K562 (cell line): Measurements from ENCODE around the gene MPRIP. TPM values are rescaled to one million over a fixed set of nuclear protein-coding genes. Genes with fewer than 3 reads are reported as not detected.

Experiments
- ATAC-seq: fragments of 200-7000 bp; cut with Tn5 transposase; 3 replicates; pipeline ENCODE4 v1.9.1; 2020; ENCODE audit warnings: moderate library complexity
- BruUV-seq: library from RNA; stranded (reverse); fragments of 400-500 nt; replicated peaks from 2 replicates; lab custom pipeline; 2021; lab: Mats Ljungman, UMichigan
- CTCF ChIA-PET: fragments of 300-600 bp; formaldehyde crosslinking; extraction: SDS; loops from one replicate; lab custom pipeline; 2021; ENCODE audit warnings: low intra/inter-chr PET ratio; lab: Yijun Ruan, JAX
- POLR2A ChIA-PET: fragments of 300-600, 350-650 bp; sonication (Branson Sonifier 250); formaldehyde crosslinking; extraction: SDS; loops from one replicate; lab custom pipeline; 2021; ENCODE audit warnings: antibody characterized with exemption, inconsistent platforms; lab: Yijun Ruan, JAX
- DNase-seq, 4 experiments: peaks; one replicate each; pipeline versions ENCODE4 v3.0.0 to v3.0.0-alpha.2; 2011 to 2018; ENCODE audit warnings: low spot score in 3 of 4, mixed read lengths in 3 of 4; ENCODE audit errors: extremely low read depth in 1 of 4
- FAIRE-seq: peaks from 2 replicates; lab custom pipeline; 2011; peaks lifted over from hg19 to GRCh38; lab: Jason Lieb, UNC
- H2AFZ ChIP-seq: 2 replicates; pipeline ENCODE4 v1.6.0; 2011; ENCODE audit warnings: low read depth, low read length, control low read depth, inconsistent platforms
- H3K27ac ChIP-seq: fragments of 200-600 bp; 3 replicates; pipeline ENCODE4 v1.8.0; 2011; ENCODE audit warnings: low read depth, mild to moderate bottlenecking, control low read depth, inconsistent platforms, low read length, moderate library complexity, mixed read lengths; ENCODE audit errors: extremely low read depth
- H3K27me3 ChIP-seq, 2 experiments: fragments of 300-600 bp in 1 of 2; 2 replicates in 1 of 2; 3 replicates in 1 of 2; pipeline versions ENCODE4 v1.6.0 to v1.8.0; 2011; ENCODE audit warnings: inconsistent platforms in 2 of 2, low read length in 2 of 2, mild to moderate bottlenecking in 1 of 2, mixed read lengths in 1 of 2, moderate library complexity in 1 of 2; ENCODE audit not compliant: control insufficient read depth in 2 of 2, insufficient read depth in 2 of 2
- H3K36me3 ChIP-seq: fragments of 300-600 bp; 3 replicates; pipeline ENCODE4 v1.8.0; 2011; ENCODE audit warnings: mild to moderate bottlenecking, low read length, inconsistent platforms; ENCODE audit not compliant: control insufficient read depth, insufficient read depth
- H3K4me1 ChIP-seq, 2 experiments: fragments of 200-600 bp in 1 of 2; replicated peaks in 1 of 2; 2 replicates in 1 of 2; 3 replicates in 1 of 2; pipeline versions ENCODE4 v1.5.1 to v1.8.0; 2011; ENCODE audit warnings: inconsistent platforms in 2 of 2, low read length in 2 of 2, mild to moderate bottlenecking in 1 of 2, mixed read lengths in 1 of 2, moderate library complexity in 1 of 2; ENCODE audit not compliant: control insufficient read depth in 2 of 2, insufficient read depth in 2 of 2
- H3K4me2 ChIP-seq: 2 replicates; pipeline ENCODE4 v1.6.1; 2011; ENCODE audit warnings: low read length, control low read depth, inconsistent platforms, mixed read lengths; ENCODE audit not compliant: insufficient read depth
- H3K4me3 ChIP-seq: fragments of 200-600 bp; sonication (generic), shearing (Covaris generic); 2 replicates; pipeline ENCODE4 v1.5.1; 2016; ENCODE audit warnings: control low read depth, inconsistent platforms
- H3K79me2 ChIP-seq: fragments of 200-600 bp; 3 replicates; pipeline ENCODE4 v1.8.0; 2011; ENCODE audit warnings: low read length, inconsistent platforms; ENCODE audit not compliant: control insufficient read depth, insufficient read depth
- H3K9ac ChIP-seq, 2 experiments: 2 replicates each; pipeline versions ENCODE4 v1.6.0 to v1.6.1; 2011; ENCODE audit warnings: low read depth in 2 of 2, low read length in 2 of 2, control low read depth in 1 of 2, inconsistent platforms in 1 of 2, mild to moderate bottlenecking in 1 of 2, mixed read lengths in 1 of 2; ENCODE audit not compliant: insufficient read depth in 1 of 2
- H3K9me1 ChIP-seq: one replicate; pipeline ENCODE4 v1.6.0; 2011; ENCODE audit warnings: inconsistent platforms, mild to moderate bottlenecking, low read length, moderate library complexity; ENCODE audit not compliant: control insufficient read depth, insufficient read depth
- H3K9me3 ChIP-seq: replicated peaks from 2 replicates; pipeline ENCODE4 v1.5.1; 2011; ENCODE audit warnings: low read depth, low read length, inconsistent platforms; ENCODE audit not compliant: control insufficient read depth, insufficient read depth
- H4K20me1 ChIP-seq: replicated peaks from 2 replicates; pipeline ENCODE4 v1.6.1; 2011; ENCODE audit warnings: low read length, inconsistent platforms, mixed read lengths; ENCODE audit not compliant: control insufficient read depth, insufficient read depth
- ARID1B ChIP-seq: fragments of 450-650 bp; IDR thresholded peaks from 2 replicates; pipeline ENCODE4 v1.6.1; 2016; ENCODE audit warnings: antibody characterized with exemption, mild to moderate bottlenecking, inconsistent platforms
- BRCA1 ChIP-seq, 2 experiments: fragments of 450-650 bp in 1 of 2; sonication (generic) in 1 of 2; formaldehyde crosslinking in 1 of 2; IDR thresholded peaks; 2 replicates each; pipeline versions ENCODE4 v1.5.0 to v1.6.1; 2017 to 2020; ENCODE audit warnings: mild to moderate bottlenecking in 1 of 2, missing genetic modification reagents in 1 of 2
- MCM2 ChIP-seq: fragments of 450-650 bp; IDR thresholded peaks from 2 replicates; pipeline ENCODE4 v1.6.1; 2017; ENCODE audit warnings: low read depth, mild to moderate bottlenecking
- NKRF ChIP-seq: fragments of 450-650 bp; IDR thresholded peaks from 2 replicates; pipeline ENCODE4 v1.6.1; 2016; ENCODE audit warnings: borderline replicate concordance
- NR2C1 ChIP-seq, 2 experiments: fragments of 450-650 bp; IDR thresholded peaks; 2 replicates each; pipeline ENCODE4 v1.6.1; 2017; ENCODE audit warnings: mild to moderate bottlenecking in 2 of 2, antibody characterized with exemption in 1 of 2, inconsistent platforms in 1 of 2, missing compliant biosample characterization in 1 of 2, missing genetic modification characterization in 1 of 2
- PRPF4 ChIP-seq: fragments of 200-400 bp; formaldehyde crosslinking; IDR thresholded peaks from one replicate; pipeline ENCODE4 v1.6.1; 2017; ENCODE audit warnings: low read length, low read depth, mild to moderate bottlenecking; ENCODE audit not compliant: insufficient read depth, poor library complexity, severe bottlenecking
- RBBP5 ChIP-seq: fragments of 200-600 bp; sonication (generic); IDR thresholded peaks from 2 replicates; pipeline ENCODE4 v1.6.1; 2012; ENCODE audit warnings: borderline replicate concordance, mild to moderate bottlenecking, low read length, control low read depth, inconsistent platforms; ENCODE audit not compliant: insufficient read depth, poor library complexity, severe bottlenecking
- SIN3B ChIP-seq: fragments of 450-650 bp; IDR thresholded peaks from 2 replicates; pipeline ENCODE4 v1.6.1; 2017; ENCODE audit warnings: low read depth, mild to moderate bottlenecking, moderate library complexity
- SP2 ChIP-seq: IDR thresholded peaks from 2 replicates; pipeline ENCODE4 v1.6.1; 2011; ENCODE audit warnings: mild to moderate bottlenecking, low read depth, low read length, moderate library complexity; ENCODE audit not compliant: poor library complexity, severe bottlenecking; ENCODE audit errors: extremely low read depth
- TAF9B ChIP-seq: fragments of 450-650 bp; IDR thresholded peaks from 2 replicates; pipeline ENCODE4 v1.6.1; 2018; ENCODE audit warnings: mild to moderate bottlenecking; ENCODE audit not compliant: partially characterized antibody
- ZC3H8 ChIP-seq: fragments of 450-650 bp; IDR thresholded peaks from 2 replicates; pipeline ENCODE4 v1.6.1; 2017
- ZNF232 ChIP-seq: sonication (generic); formaldehyde crosslinking; IDR thresholded peaks from 2 replicates; pipeline ENCODE4 v1.8.0; 2022; ENCODE audit warnings: mild to moderate bottlenecking, missing genetic modification reagents
- WGBS: fragments of 100-300 bp; shearing (Covaris generic); methylation state at CpG from one replicate; pipeline ENCODE4 v1.1.6; 2016; ENCODE audit warnings: low coverage, mixed read lengths; ENCODE audit not compliant: insufficient coverage; ENCODE audit errors: missing lambda C conversion rate; 5-methylcytosine and 5-hydroxymethylcytosine counted together
- in situ Hi-C: fragments of 300-500 bp; cut with MboI; formaldehyde crosslinking; loops from 4 replicates; pipeline ENCODE4 v1.15.0; 2018; ENCODE audit warnings: inconsistent platforms, mixed read lengths
- intact Hi-C: fragments of 100-400 bp; cut with micrococcal nuclease; formaldehyde crosslinking; loops from 2 replicates; pipeline ENCODE4 v1.14.2; 2022
- polyA plus RNA-seq, 8 experiments: library from polyadenylated mRNA; depleted of rRNA in 4 of 8; stranded (reverse) in 5 of 8; unstranded in 3 of 8; fragments of >200 nt; fragmentation: Nextera tagmentation in 2 of 8; fragmentation: Illumina TruSeq in 1 of 8; extraction: Ambion mirVana in 2 of 8; extraction: Trizol in 1 of 8; gene quantifications; 2 replicates each; pipeline versions ENCODE4 v1.2.1 to v1.2.3, GENCODE V29; 2011 to 2014; ENCODE audit warnings: inconsistent platforms in 1 of 8, missing spikeins in 1 of 8
- total RNA-seq, 7 experiments: library from RNA; depleted of rRNA in 6 of 7; stranded (reverse); fragments of >200 nt in 6 of 7; fragmentation: Illumina TruSeq in 2 of 7; extraction: Trizol in 2 of 7; gene quantifications; 2 replicates each; pipeline versions ENCODE4 v1.2.1 to v1.2.3, GENCODE V29; 2011 to 2021; ENCODE audit warnings: low replicate concordance in 1 of 7

The MPRIP gene
- total and polyA plus RNA-seq, 9 of the 15 experiments (the other 6 are each of a cell fraction or from before 2014, with no cell fraction given), result 10.0 to 72.6 (median 30.1) TPM

GRCh38 chr17:17151541-17151940, 109.3 kb downstream of the MPRIP start:
- no peaks in the 10 kb centered on the region for H3K9me3 ChIP-seq

More at GRCh38 chr17:17151541-17151940, 109.3 kb downstream of the MPRIP start:
- no TSS peak for BruUV-seq
- H3K36me3 ChIP-seq, result peaks cover 46% of the 10 kb centered on the region; the same call in 2 of the 3 replicates
- H3K79me2 ChIP-seq, result no peaks in the 10 kb centered on the region
- TF ChIP-seq ZNF232 (no peak), NR2C1 (IDR thresholded peaks at IDR 0.05) (no peak), NR2C1 (tag; IDR thresholded peaks at IDR 0.05) (no peak), BRCA1 (IDR thresholded peaks at IDR 0.05) (no peak), BRCA1 (CRISPR knock-in tag; IDR thresholded peaks at IDR 0.05) (no peak), TAF9B (no peak), RBBP5 (no peak), NKRF (no peak), SIN3B (no peak), MCM2 (no peak), ZC3H8 (no peak), SP2 (no peak), PRPF4 (no peak), ARID1B (no peak)
- H4K20me1 ChIP-seq, result no peaks in the 10 kb centered on the region
- H3K9me1 ChIP-seq, result no peaks in the 10 kb centered on the region
- 90% methylated on average over 3 of the region's 3 CpGs for WGBS
- intact Hi-C loops, result no loop called here
- H3K4me1 ChIP-seq, result no peaks in the 10 kb centered on the region; a peak in 1 of 5 replicates
- no peak overlapping the region for H3K27ac ChIP-seq
- no peak overlapping the region for H3K9ac ChIP-seq
- no peaks in the 10 kb centered on the region for H3K27me3 ChIP-seq
- FAIRE-seq (no peak), DNase-seq (no peak), ATAC-seq (no peak)
- in situ Hi-C loops, result no loop called here
- H2AFZ ChIP-seq, result no peak overlapping the region
- no peak overlapping the region for H3K4me3 ChIP-seq
- no peak overlapping the region for H3K4me2 ChIP-seq
- ChIA-PET POLR2A (no interaction called here), CTCF (no interaction called here)
